B cell (primary cell): Measurements from ENCODE around the gene USPL1. TPM values are rescaled to one million over a fixed set of nuclear protein-coding genes. Genes with fewer than 3 reads are reported as not detected.
A peak's percentile ranks its signal among the peaks of the same experiment; 100 is the strongest.

Experiments used
- ATAC-seq: fragments of 200-7000 bp; cut with Tn5 transposase; one replicate; pipeline ENCODE4 v1.10.0; 2021; ENCODE audit warnings: low read depth, mild to moderate bottlenecking, moderate number of reproducible peaks, moderate library complexity
- CTCF ChIA-PET: fragments of 350-600 bp; sonication (Branson Sonifier 250); formaldehyde crosslinking; loops from one replicate; lab custom pipeline; 2021; ENCODE audit warnings: antibody characterized with exemption, inconsistent platforms; lab: Charles Lee
- POLR2A ChIA-PET: fragments of 350-600 bp; sonication (Branson Sonifier 250); formaldehyde crosslinking; loops from one replicate; lab custom pipeline; 2021; ENCODE audit warnings: antibody characterized with exemption; lab: Charles Lee
- DNase-seq: peaks from one replicate; pipeline ENCODE4 v3.0.0; 2013
- H2AFZ ChIP-seq: 2 replicates; pipeline ENCODE4 v1.6.1; 2012; ENCODE audit warnings: mild to moderate bottlenecking, low read depth, low read length; ENCODE audit not compliant: insufficient read depth, poor library complexity, severe bottlenecking
- H3K27ac ChIP-seq, 2 donors: 1 replicate in 1 of 2; 2 replicates in 1 of 2; pipeline ENCODE4 v1.5.1; 2012 to 2013; ENCODE audit warnings: low read length in 2 of 2, mild to moderate bottlenecking in 2 of 2, moderate library complexity in 1 of 2
- H3K27me3 ChIP-seq, 4 experiments: fragments of 200-600 bp in 1 of 4; sonication (generic) in 1 of 4; replicated peaks in 1 of 4; 1 replicate in 2 of 4; 2 replicates in 2 of 4; pipeline versions ENCODE4 v1.6.1 to v1.7.0; 2013 to 2016; ENCODE audit warnings: low read length in 3 of 4, mild to moderate bottlenecking in 2 of 4, mixed read lengths in 1 of 4, moderate library complexity in 1 of 4; ENCODE audit not compliant: insufficient read depth in 4 of 4, control insufficient read depth in 3 of 4; ENCODE audit errors: control extremely low read depth in 1 of 4
- H3K36me3 ChIP-seq, 2 experiments: replicated peaks in 1 of 2; 1 replicate in 1 of 2; 2 replicates in 1 of 2; pipeline versions ENCODE4 v1.6.1 to v1.7.1; 2013; ENCODE audit warnings: low read length in 1 of 2; ENCODE audit not compliant: insufficient read depth in 2 of 2, control insufficient read depth in 1 of 2; ENCODE audit errors: control extremely low read depth in 1 of 2, extremely low read depth in 1 of 2
- H3K4me1 ChIP-seq, 2 donors: fragments of 200-600 bp in 1 of 2; sonication (generic) in 1 of 2; 1 replicate in 1 of 2; 2 replicates in 1 of 2; pipeline versions ENCODE4 v1.5.1 to v1.6.1; 2013 to 2017; ENCODE audit warnings: low read length in 2 of 2; ENCODE audit not compliant: control insufficient read depth in 2 of 2, insufficient read depth in 2 of 2
- H3K4me2 ChIP-seq: replicated peaks from 2 replicates; pipeline ENCODE3; 2012; ENCODE audit warnings: mild to moderate bottlenecking, low read depth, low read length; ENCODE audit not compliant: poor library complexity, severe bottlenecking
- H3K4me3 ChIP-seq, 5 experiments: fragments of 200-600 bp in 1 of 5; sonication (generic) in 1 of 5; 1 replicate in 3 of 5; 2 replicates in 2 of 5; pipeline versions ENCODE4 v1.5.1 to v1.7.0; 2011 to 2016; ENCODE audit warnings: low read length in 4 of 5, mild to moderate bottlenecking in 4 of 5, low read depth in 2 of 5, control low read depth in 1 of 5, moderate library complexity in 1 of 5; ENCODE audit not compliant: insufficient read depth in 1 of 5; ENCODE audit errors: control extremely low read depth in 1 of 5, extremely low read depth in 1 of 5
- H3K79me2 ChIP-seq: fragments of 200-600 bp; sonication (generic); one replicate; pipeline ENCODE4 v1.6.0; 2016; ENCODE audit warnings: low read length; ENCODE audit not compliant: control insufficient read depth, insufficient read depth
- H3K9ac ChIP-seq: fragments of 200-600 bp; sonication (generic); 2 replicates; pipeline ENCODE4 v1.6.1; 2017; ENCODE audit warnings: mild to moderate bottlenecking, low read length, moderate library complexity
- H3K9me3 ChIP-seq, 3 donors: one replicate each; pipeline versions ENCODE4 v1.6.1 to v1.7.1; 2013; ENCODE audit warnings: low read length in 2 of 3; ENCODE audit not compliant: control insufficient read depth in 2 of 3, insufficient read depth in 1 of 3; ENCODE audit errors: control extremely low read depth in 1 of 3
- H4K20me1 ChIP-seq: 2 replicates; pipeline ENCODE4 v1.6.0; 2012; ENCODE audit warnings: mild to moderate bottlenecking, low read length; ENCODE audit not compliant: insufficient read depth, control insufficient read depth, poor library complexity, severe bottlenecking
- H3K27ac Mint-ChIP-seq: one replicate; pipeline ENCODE4 v1.8.0; 2021; ENCODE audit warnings: mixed read lengths
- H3K27me3 Mint-ChIP-seq: one replicate; pipeline ENCODE4 v1.8.0; 2021; ENCODE audit warnings: mixed read lengths
- H3K4me1 Mint-ChIP-seq: one replicate; pipeline ENCODE4 v1.8.0; 2021; ENCODE audit warnings: mixed read lengths
- H3K4me3 Mint-ChIP-seq: one replicate; pipeline ENCODE4 v1.8.0; 2021; ENCODE audit warnings: mixed read lengths
- H3K9me3 Mint-ChIP-seq: one replicate; pipeline ENCODE4 v1.8.0; 2022; ENCODE audit warnings: mixed read lengths; ENCODE audit not compliant: insufficient read depth
- EZH2 ChIP-seq: IDR thresholded peaks from 2 replicates; pipeline ENCODE4 v1.6.1; 2012; ENCODE audit warnings: borderline replicate concordance, low read depth, mild to moderate bottlenecking, moderate library complexity, low read length; ENCODE audit not compliant: insufficient read depth, poor library complexity, severe bottlenecking
- WGBS: methylation state at CpG from one replicate; pipeline ENCODE4 v1.1.5; 2013; ENCODE audit warnings: missing lambda C conversion rate; ENCODE audit not compliant: insufficient coverage; 5-methylcytosine and 5-hydroxymethylcytosine counted together
- intact Hi-C: fragments of 100-400 bp; cut with micrococcal nuclease; formaldehyde crosslinking; loops from one replicate; pipeline ENCODE4 v1.10.0; 2022
- polyA plus RNA-seq: library from polyadenylated mRNA; depleted of rRNA; stranded (reverse); fragments of >200 nt; gene quantifications from 2 replicates; pipeline ENCODE4 v1.2.3, GENCODE V29; 2012
- total RNA-seq, 2 donors: library from RNA; stranded (reverse); fragments of 120-200 nt in 1 of 2; gene quantifications; 1 replicate in 1 of 2; 2 replicates in 1 of 2; pipeline versions ENCODE4 v1.2.3 to v1.2.4, GENCODE V29; 2013 to 2022
- TF ChIP-seq, protein P1 (sequence below): fragments of 200-600 bp; IDR thresholded peaks from one replicate; pipeline ENCODE4 v1.8.0; 2022; ENCODE audit warnings: antibody characterized with exemption, mild to moderate bottlenecking

Gene USPL1
- total and polyA plus RNA-seq, 2 donors (not counting 1 experiment from before 2014, with no cell fraction given): 30.2 to 55.8 TPM

DNA sequence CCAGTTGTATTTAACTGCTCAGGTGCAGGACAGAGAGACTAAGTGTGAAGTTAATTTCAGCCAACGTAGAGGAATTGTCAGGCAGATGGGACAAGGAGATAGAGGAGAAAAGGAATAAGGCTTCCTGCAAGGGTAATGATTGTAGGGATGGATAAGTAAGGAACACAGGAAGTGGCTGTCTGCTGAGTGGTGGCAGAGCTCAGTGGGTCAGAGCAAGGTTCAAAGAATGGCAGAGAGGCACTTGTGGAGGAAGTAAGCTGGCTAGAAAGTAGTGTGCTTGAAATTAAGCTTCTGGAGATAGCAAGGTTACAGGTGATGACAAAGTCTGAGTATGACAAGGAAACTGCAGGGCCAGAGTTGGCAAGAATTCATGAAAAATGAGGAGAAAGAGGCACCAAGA, 47.9 kb downstream of the USPL1 start:
- Mint-ChIP-seq H3K27me3 (no peaks in the 10 kb centered on the region), H3K4me3 (no peak overlapping the region), H3K9me3 (no peaks in the 10 kb centered on the region), H3K27ac (no peak overlapping the region), H3K4me1 (peaks cover 6% of the 10 kb centered on the region)
- Histone ChIP-seq H3K9me3 (peaks cover 1 to 11% (median 5%) of the 10 kb centered on the region in 3 donors), H3K4me3 (no peak overlapping the region), H3K79me2 (peaks cover 3% of the 10 kb centered on the region), H4K20me1 (no peaks in the 10 kb centered on the region), H3K4me1 (peaks cover 51 to 55% of the 10 kb centered on the region in 2 donors), H2AFZ (peak overlapping the region; percentile 46), H3K9ac (no peak overlapping the region), H3K27me3 (no peaks in the 10 kb centered on the region), H3K27ac (peak overlapping the region; percentile 5 to 40), H3K4me2 (peak overlapping the region; percentile 33), H3K36me3 (no peaks in the 10 kb centered on the region)
- no peak for TF ChIP-seq EZH2
- TF ChIP-seq, protein P1, sequence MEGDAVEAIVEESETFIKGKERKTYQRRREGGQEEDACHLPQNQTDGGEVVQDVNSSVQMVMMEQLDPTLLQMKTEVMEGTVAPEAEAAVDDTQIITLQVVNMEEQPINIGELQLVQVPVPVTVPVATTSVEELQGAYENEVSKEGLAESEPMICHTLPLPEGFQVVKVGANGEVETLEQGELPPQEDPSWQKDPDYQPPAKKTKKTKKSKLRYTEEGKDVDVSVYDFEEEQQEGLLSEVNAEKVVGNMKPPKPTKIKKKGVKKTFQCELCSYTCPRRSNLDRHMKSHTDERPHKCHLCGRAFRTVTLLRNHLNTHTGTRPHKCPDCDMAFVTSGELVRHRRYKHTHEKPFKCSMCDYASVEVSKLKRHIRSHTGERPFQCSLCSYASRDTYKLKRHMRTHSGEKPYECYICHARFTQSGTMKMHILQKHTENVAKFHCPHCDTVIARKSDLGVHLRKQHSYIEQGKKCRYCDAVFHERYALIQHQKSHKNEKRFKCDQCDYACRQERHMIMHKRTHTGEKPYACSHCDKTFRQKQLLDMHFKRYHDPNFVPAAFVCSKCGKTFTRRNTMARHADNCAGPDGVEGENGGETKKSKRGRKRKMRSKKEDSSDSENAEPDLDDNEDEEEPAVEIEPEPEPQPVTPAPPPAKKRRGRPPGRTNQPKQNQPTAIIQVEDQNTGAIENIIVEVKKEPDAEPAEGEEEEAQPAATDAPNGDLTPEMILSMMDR: no peak
- intact Hi-C loops: no loop called here
- CTCF ChIA-PET: interaction anchor here (1.1 to 1.6 kb wide), 4 partner anchors 10 to 200 kb away, joined by 3 to 6 read pairs (median 4); no protein-coding TSS in a partner anchor
- WGBS: 35% methylated on average over 1 of the region's 1 CpG
- ATAC-seq: no peak
- POLR2A ChIA-PET: interaction anchor here (0.5 kb wide), 1 partner anchor 75 kb away, joined by 7 read pairs; no protein-coding TSS in a partner anchor
- no peak for DNase-seq

- peak overlapping the region; percentile 33 for H3K4me2 ChIP-seq
- WGBS: 95% methylated on average over 6 of the region's 8 CpGs
- POLR2A ChIA-PET: no interaction called here
Observed at GRCh38 chr13:30666113-30666512, 48.4 kb downstream of the USPL1 start.

More at GRCh38 chr13:30666113-30666512, 48.4 kb downstream of the USPL1 start:
- no peaks in the 10 kb centered on the region for H3K27me3 ChIP-seq
- peaks cover 3% of the 10 kb centered on the region for H3K79me2 ChIP-seq
- H3K9ac ChIP-seq: no peak overlapping the region
- H3K4me1 ChIP-seq: peaks cover 50 to 51% of the 10 kb centered on the region in 2 donors
- Mint-ChIP-seq H3K27me3 (no peaks in the 10 kb centered on the region), H3K4me3 (no peak overlapping the region), H3K27ac (no peak overlapping the region), H3K4me1 (peaks cover 5% of the 10 kb centered on the region), H3K9me3 (no peaks in the 10 kb centered on the region)
- CTCF ChIA-PET: interaction anchor here (1.1 to 1.3 kb wide), 2 partner anchors 46 to 200 kb away, joined by 3 to 4 read pairs; no protein-coding TSS in a partner anchor
- peaks cover 1 to 11% (median 5%) of the 10 kb centered on the region in 3 donors for H3K9me3 ChIP-seq
- peak overlapping the region; percentile 5 to 40 for H3K27ac ChIP-seq
- no peak overlapping the region for H3K4me3 ChIP-seq
- H3K36me3 ChIP-seq: no peaks in the 10 kb centered on the region
- no peak for ATAC-seq
- no peak for DNase-seq
- intact Hi-C loops: no loop called here
- no peaks in the 10 kb centered on the region for H4K20me1 ChIP-seq
- peak overlapping the region; percentile 46 for H2AFZ ChIP-seq
- TF ChIP-seq, protein P1: no peak
- TF ChIP-seq EZH2: no peak
